HEK293T (cell line): ENCODE data around the gene CBLB.

ENCODE experiments used
- ARNT ChIP-seq: fragments of 450-650 bp; IDR thresholded peaks from 2 replicates; pipeline ENCODE4 v1.6.1; 2017; ENCODE audit warnings: mild to moderate bottlenecking
- BHLHE40 ChIP-seq: fragments of 450-650 bp; IDR thresholded peaks from 2 replicates; pipeline ENCODE4 v1.6.1; 2016; ENCODE audit warnings: mild to moderate bottlenecking, moderate library complexity, borderline replicate concordance
- CTBP1 ChIP-seq: fragments of 450-650 bp; IDR thresholded peaks from 2 replicates; pipeline ENCODE4 v1.6.1; 2016; ENCODE audit warnings: borderline replicate concordance
- ELF4 ChIP-seq: fragments of 450-650 bp; IDR thresholded peaks from 2 replicates; pipeline ENCODE4 v1.6.1; 2017; ENCODE audit warnings: antibody characterized with exemption
- FOXK2 ChIP-seq: fragments of 450-650 bp; IDR thresholded peaks from 2 replicates; pipeline ENCODE4 v1.6.1; 2016; ENCODE audit warnings: mild to moderate bottlenecking
- FOXM1 ChIP-seq: fragments of 450-650 bp; IDR thresholded peaks from 2 replicates; pipeline ENCODE4 v1.6.1; 2017; ENCODE audit warnings: mild to moderate bottlenecking, borderline replicate concordance
- HDGF ChIP-seq: fragments of 450-650 bp; IDR thresholded peaks from 2 replicates; pipeline ENCODE4 v1.6.1; 2017; ENCODE audit warnings: antibody characterized with exemption, borderline replicate concordance
- L3MBTL2 ChIP-seq: fragments of 450-650 bp; conservative IDR thresholded peaks from 2 replicates; pipeline ENCODE4 v1.6.1; 2016; ENCODE audit warnings: mild to moderate bottlenecking
- LEF1 ChIP-seq: fragments of 450-650 bp; IDR thresholded peaks from 2 replicates; pipeline ENCODE4 v1.6.1; 2017; ENCODE audit warnings: mild to moderate bottlenecking, borderline replicate concordance
- NFRKB ChIP-seq: fragments of 450-650 bp; IDR thresholded peaks from 2 replicates; pipeline ENCODE4 v1.6.1; 2016; ENCODE audit warnings: mild to moderate bottlenecking, moderate library complexity
- SP1 ChIP-seq: fragments of 450-650 bp; IDR thresholded peaks from 2 replicates; pipeline ENCODE4 v1.6.1; 2017
- SUZ12 ChIP-seq: fragments of 450-650 bp; IDR thresholded peaks from 2 replicates; pipeline ENCODE4 v1.6.1; 2016; ENCODE audit warnings: mild to moderate bottlenecking
- TARDBP ChIP-seq: fragments of 450-650 bp; IDR thresholded peaks from 2 replicates; pipeline ENCODE4 v1.6.1; 2016
- ZNF384 ChIP-seq: fragments of 450-650 bp; IDR thresholded peaks from 2 replicates; pipeline ENCODE4 v1.6.1; 2016

DNA sequence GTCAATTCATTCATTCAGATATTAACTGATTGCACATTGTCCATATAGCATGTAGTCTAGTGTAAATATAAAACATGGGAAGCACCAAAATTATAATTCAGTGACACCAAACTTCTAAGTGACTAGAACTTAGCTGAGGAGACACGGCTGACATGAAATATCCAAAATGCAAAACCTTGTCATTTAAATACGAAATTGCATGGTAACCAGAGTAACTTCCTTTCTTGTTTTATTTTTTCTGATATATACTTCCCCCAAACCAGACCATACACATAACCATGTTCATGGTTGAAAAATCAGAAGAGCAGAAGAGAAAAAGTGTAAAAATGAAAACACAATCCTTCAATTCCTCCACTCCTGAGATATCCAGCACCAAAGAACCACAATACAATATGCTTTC, 38.0 kb downstream of the CBLB start:
- no peak for TF ChIP-seq FOXK2
- TF ChIP-seq SP1: no peak
- no peak for TF ChIP-seq ZNF384
- no peak for TF ChIP-seq LEF1
- TF ChIP-seq TARDBP: no peak
- no peak for TF ChIP-seq SUZ12
- no peak for TF ChIP-seq CTBP1
- TF ChIP-seq BHLHE40: no peak
- no peak for TF ChIP-seq FOXM1
- TF ChIP-seq ARNT: no peak
- no peak for TF ChIP-seq NFRKB
- TF ChIP-seq ELF4: no peak
- no peak for TF ChIP-seq L3MBTL2
- no peak for TF ChIP-seq HDGF
